NCI-H82 treated with DMSO at 0.1 percent for 48 hours (cell line): ENCODE results near the gene VRK3.
A peak's percentile ranks its signal among the peaks of the same experiment; 100 is the strongest.

Experiments used
- DNase-seq: peaks from one replicate; lab custom pipeline; 2025; ENCODE audit not compliant: unreplicated experiment; lab: John Stamatoyannopoulos, UW

VRK3 gene

GRCh38 chr19:49932731-49933131 is 92.4 kb downstream of the VRK3 start:
- no peak for DNase-seq

- DNase-seq, result no peak
Measured at GRCh38 chr19:49932041-49932451, 93.1 kb downstream of the VRK3 start.

GRCh38 chr19:49931293-49932040 is 93.7 kb downstream of the VRK3 start:
- no peak for DNase-seq

GRCh38 chr19:49930483-49931011 is 94.6 kb downstream of the VRK3 start:
- DNase-seq, result no peak

- DNase-seq, result peak; percentile 94
Measured at GRCh38 chr19:49929611-49930482, 95.3 kb downstream of the VRK3 start.

GRCh38 chr19:49929121-49929610 is 96.0 kb downstream of the VRK3 start, which contains the start of the genes ATF5 and NUP62:
TSS of gene ATF5 (plus strand) at chr19:49929205. CDS start at chr19:49930851, 1,646 bp downstream.
TSS of gene NUP62 (minus strand) at chr19:49929504. CDS start at chr19:49909807, 19,697 bp downstream.
- DNase-seq, result peak; percentile 84

GRCh38 chr19:49927526-49928264 is 97.5 kb downstream of the VRK3 start:
- DNase-seq, result no peak

GRCh38 chr19:49926515-49926914 is 98.7 kb downstream of the VRK3 start:
- no peak for DNase-seq
